Breast epithelium (tissue), 4 donors: Measurements from ENCODE around the gene CFAP119. TPM values are rescaled to one million over a fixed set of nuclear protein-coding genes. Genes with fewer than 3 reads are reported as not detected.

Experiments
- DNase-seq, 2 donors: peaks; one replicate each; pipeline ENCODE4 v3.0.0-alpha.2; 2019; ENCODE audit warnings: low spot score in 2 of 2
- H3K27ac ChIP-seq, 2 donors: fragments of 200-600 bp; sonication (generic) in 1 of 2; one replicate each; pipeline ENCODE4 v1.5.1; 2016 to 2019; ENCODE audit warnings: mild to moderate bottlenecking in 1 of 2
- H3K27me3 ChIP-seq, 2 donors: fragments of 200-600 bp; sonication (generic) in 1 of 2; one replicate each; pipeline versions ENCODE4 v1.5.1 to v1.6.0; 2017 to 2019; ENCODE audit warnings: control low read depth in 1 of 2, mild to moderate bottlenecking in 1 of 2
- H3K36me3 ChIP-seq: fragments of 200-600 bp; one replicate; pipeline ENCODE4 v1.5.1; 2019
- H3K4me1 ChIP-seq, 2 donors: fragments of 200-600 bp; sonication (generic); one replicate each; pipeline ENCODE4 v1.5.1; 2016 to 2019; ENCODE audit warnings: control low read depth in 1 of 2
- H3K4me3 ChIP-seq, 3 donors: fragments of 200-600 bp; sonication (generic); 1 replicate in 2 of 3; 2 replicates in 1 of 3; pipeline ENCODE4 v1.5.1; 2016 to 2019; ENCODE audit warnings: mild to moderate bottlenecking in 3 of 3, moderate library complexity in 2 of 3
- H3K9me3 ChIP-seq, 2 donors: fragments of 200-600 bp; sonication (generic) in 1 of 2; one replicate each; pipeline ENCODE4 v1.5.1; 2016 to 2019; ENCODE audit warnings: control low read depth in 1 of 2
- CTCF ChIP-seq, 3 donors: fragments of 450-650 bp; IDR thresholded peaks; one replicate each; pipeline ENCODE4 v1.5.1; 2016 to 2017; ENCODE audit warnings: antibody characterized with exemption in 3 of 3, mild to moderate bottlenecking in 3 of 3, moderate library complexity in 3 of 3
- POLR2A ChIP-seq: fragments of 450-650 bp; IDR thresholded peaks from one replicate; pipeline ENCODE4 v1.6.1; 2016; ENCODE audit warnings: antibody characterized with exemption, mild to moderate bottlenecking, moderate library complexity
- POLR2AphosphoS5 ChIP-seq, 3 donors: sonication (generic); formaldehyde crosslinking; IDR thresholded peaks; one replicate each; pipeline ENCODE4 v1.6.1; 2017; ENCODE audit warnings: antibody characterized with exemption in 3 of 3
- intact Hi-C: fragments of 100-400 bp; cut with DNase I; formaldehyde crosslinking; loops from one replicate; pipeline ENCODE4 v1.15.1; 2023; ENCODE audit warnings: low total_unique reads
- total RNA-seq, 3 donors: library from RNA; depleted of rRNA; stranded (reverse); fragments of >200 nt; gene quantifications; one replicate each; pipeline ENCODE4 v1.1.0, GENCODE V29; 2016

The CFAP119 gene
- total RNA-seq, 3 donors from 2014 or later, result 1.4 to 17.1 (median 13.4) TPM

- no peaks in the 10 kb centered on the region for H3K9me3 ChIP-seq
- DNase-seq, result no peak
- no peaks in the 10 kb centered on the region for H3K4me1 ChIP-seq
- intact Hi-C loops, result no loop called here
- H3K4me3 ChIP-seq, result no peak overlapping the region
- H3K27me3 ChIP-seq, result no peaks in the 10 kb centered on the region
- H3K27ac ChIP-seq, result no peak overlapping the region
- peaks cover 40% of the 10 kb centered on the region for H3K36me3 ChIP-seq
- no peak for TF ChIP-seq CTCF (IDR thresholded peaks at IDR 0.05)
- no peak for TF ChIP-seq POLR2A
- TF ChIP-seq POLR2AphosphoS5 (IDR thresholded peaks at IDR 0.05), result no peak
These were observed 41.2 kb downstream of the CFAP119 start for GRCh38 chr16:30720694-30721093.

- Histone ChIP-seq H3K27me3 (no peaks in the 10 kb centered on the region), H3K4me3 (no peak overlapping the region), H3K4me1 (no peaks in the 10 kb centered on the region), H3K9me3 (no peaks in the 10 kb centered on the region), H3K27ac (no peak overlapping the region), H3K36me3 (peaks cover 40% of the 10 kb centered on the region)
- no peak for TF ChIP-seq POLR2AphosphoS5 (IDR thresholded peaks at IDR 0.05)
- no peak for TF ChIP-seq POLR2A
- TF ChIP-seq CTCF (IDR thresholded peaks at IDR 0.05), result no peak
- intact Hi-C loops, result no loop called here
- no peak for DNase-seq
These were observed 41.8 kb downstream of the CFAP119 start for GRCh38 chr16:30720086-30720485.

GRCh38 chr16:30715750-30716445 is 46.0 kb downstream of the CFAP119 start:
- Histone ChIP-seq H3K27ac (no peak overlapping the region), H3K36me3 (peaks cover 43% of the 10 kb centered on the region), H3K9me3 (no peaks in the 10 kb centered on the region), H3K4me3 (no peak overlapping the region), H3K4me1 (no peaks in the 10 kb centered on the region), H3K27me3 (no peaks in the 10 kb centered on the region)
- intact Hi-C loops, result no loop called here
- DNase-seq, result no peak
- no peak for TF ChIP-seq POLR2AphosphoS5 (IDR thresholded peaks at IDR 0.05)
- no peak for TF ChIP-seq CTCF (IDR thresholded peaks at IDR 0.05)
- TF ChIP-seq POLR2A, result no peak

GRCh38 chr16:30711712-30712111 is 50.1 kb downstream of the CFAP119 start:
- no peak for DNase-seq
- intact Hi-C loops, result no loop called here
- Histone ChIP-seq H3K4me1 (no peaks in the 10 kb centered on the region), H3K36me3 (peaks cover 49% of the 10 kb centered on the region), H3K27me3 (no peaks in the 10 kb centered on the region), H3K4me3 (no peak overlapping the region), H3K27ac (no peak overlapping the region), H3K9me3 (no peaks in the 10 kb centered on the region)
- TF ChIP-seq POLR2AphosphoS5 (IDR thresholded peaks at IDR 0.05) (no peak), CTCF (IDR thresholded peaks at IDR 0.05) (no peak), POLR2A (no peak)

GRCh38 chr16:30710971-30711370 is 50.9 kb downstream of the CFAP119 start:
- H3K9me3 ChIP-seq, result no peaks in the 10 kb centered on the region
- intact Hi-C loops, result no loop called here
- no peak for DNase-seq
- no peaks in the 10 kb centered on the region for H3K27me3 ChIP-seq
- no peaks in the 10 kb centered on the region for H3K4me1 ChIP-seq
- TF ChIP-seq CTCF (IDR thresholded peaks at IDR 0.05), result no peak
- no peak for TF ChIP-seq POLR2AphosphoS5 (IDR thresholded peaks at IDR 0.05)
- TF ChIP-seq POLR2A, result no peak
- H3K36me3 ChIP-seq, result peaks cover 46% of the 10 kb centered on the region
- no peak overlapping the region for H3K4me3 ChIP-seq
- no peak overlapping the region for H3K27ac ChIP-seq

Other genes starting within 250 kb of the CFAP119 start
- 10 to 100 TPM; 23.3 to 33.2 (median 29.8) TPM for gene ZNF768, start 235.5 kb downstream of the CFAP119 start, total RNA-seq
- 10 to 100 TPM; 10.7 to 14.7 (median 13.2) TPM for gene ZNF747, start 227.2 kb downstream of the CFAP119 start, total RNA-seq
- gene ZNF764, start 203.7 kb downstream of the CFAP119 start, total RNA-seq, result 1 to 10 TPM; 4.0 to 8.2 (median 7.5) TPM
- gene ZNF688, start 190.3 kb downstream of the CFAP119 start, total RNA-seq, result 10 to 100 TPM; 17.4 to 18.4 (median 18.4) TPM
- gene ZNF785, start 176.4 kb downstream of the CFAP119 start, total RNA-seq, result 10 to 100 TPM in 2 of 3 donors, 1 to 10 TPM in 1; 6.7 to 14.4 (median 12.0) TPM
- gene ZNF689, start 151.7 kb downstream of the CFAP119 start, total RNA-seq, result 10 to 100 TPM in 2 of 3 donors, 1 to 10 TPM in 1; 7.0 to 15.4 (median 12.8) TPM
- gene PRR14, start 111.1 kb downstream of the CFAP119 start, total RNA-seq, result 10 to 100 TPM; 21.3 to 30.2 (median 26.9) TPM
- 10 to 100 TPM; 13.6 to 25.2 (median 17.7) TPM for gene FBRS, start 103.6 kb downstream of the CFAP119 start, total RNA-seq
- gene SRCAP, start 62.9 kb downstream of the CFAP119 start, total RNA-seq, result 10 to 100 TPM; 19.0 to 24.9 (median 20.8) TPM
- 10 to 100 TPM; 28.5 to 38.8 (median 35.7) TPM for gene PHKG2, start 13.6 kb downstream of the CFAP119 start, total RNA-seq
- gene RNF40, start 260 bp upstream of the CFAP119 start, total RNA-seq, result 10 to 100 TPM; 77.0 to 84.7 (median 77.3) TPM
- 10 to 100 TPM in 2 of 3 donors, 1 to 10 TPM in 1; 9.4 to 16.2 (median 10.5) TPM for gene ZNF629, start 25.1 kb upstream of the CFAP119 start, total RNA-seq
- 10 to 100 TPM; 29.4 to 47.2 (median 36.2) TPM for gene BCL7C, start 132.0 kb upstream of the CFAP119 start, total RNA-seq
- 1 to 10 TPM; 2.6 to 4.5 (median 3.4) TPM for gene CTF1, start 134.6 kb upstream of the CFAP119 start, total RNA-seq
- 10 to 100 TPM in 1 of 3 donors, 1 to 10 TPM in 2; 4.5 to 12.7 (median 9.2) TPM for gene FBXL19, start 161.5 kb upstream of the CFAP119 start, total RNA-seq
- 10 to 100 TPM; 20.0 to 40.5 (median 25.9) TPM for gene ORAI3, start 187.0 kb upstream of the CFAP119 start, total RNA-seq
- 1 to 10 TPM; 4.8 to 5.6 (median 5.1) TPM for gene SETD1A, start 195.7 kb upstream of the CFAP119 start, total RNA-seq
- 10 to 100 TPM; 12.1 to 27.8 (median 26.9) TPM for gene HSD3B7, start 223.1 kb upstream of the CFAP119 start, total RNA-seq
- 1 to 10 TPM; 1.6 to 2.6 (median 2.6) TPM for gene STX1B, start 248.6 kb upstream of the CFAP119 start, total RNA-seq